Kidney capillary endothelial cell (primary cell): ENCODE measurements around the gene PLCB1.
"Not testable (repeated sequence)": the region's sequence is repeated elsewhere in the genome, so short reads cannot be mapped to it uniquely, and the experiment has no call there.

Experiments used
- DNase-seq: peaks from one replicate; pipeline ENCODE4 v3.0.0-alpha.2; 2018; ENCODE audit warnings: low spot score

Gene PLCB1

DNA sequence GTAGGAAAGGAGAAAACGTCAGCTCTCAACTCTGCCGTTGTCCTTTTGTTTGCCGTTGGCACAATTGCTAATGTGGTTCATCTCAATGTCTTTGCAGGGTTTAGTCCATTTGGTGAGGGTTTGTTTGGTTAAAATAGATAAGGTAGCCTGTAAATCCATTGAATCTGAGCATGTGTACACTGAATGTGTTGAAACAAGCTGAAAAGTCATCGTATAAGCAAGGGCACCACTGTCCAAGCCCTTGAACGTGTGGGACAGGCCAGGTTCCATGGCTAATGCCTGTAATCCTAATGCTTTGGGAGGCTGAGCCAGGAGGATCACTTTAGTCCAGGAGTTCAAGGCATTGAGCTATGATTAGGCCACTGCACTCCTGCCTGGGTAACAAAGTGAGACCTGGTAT is 712.1 kb downstream of the PLCB1 start:
- no peak for DNase-seq

DNA sequence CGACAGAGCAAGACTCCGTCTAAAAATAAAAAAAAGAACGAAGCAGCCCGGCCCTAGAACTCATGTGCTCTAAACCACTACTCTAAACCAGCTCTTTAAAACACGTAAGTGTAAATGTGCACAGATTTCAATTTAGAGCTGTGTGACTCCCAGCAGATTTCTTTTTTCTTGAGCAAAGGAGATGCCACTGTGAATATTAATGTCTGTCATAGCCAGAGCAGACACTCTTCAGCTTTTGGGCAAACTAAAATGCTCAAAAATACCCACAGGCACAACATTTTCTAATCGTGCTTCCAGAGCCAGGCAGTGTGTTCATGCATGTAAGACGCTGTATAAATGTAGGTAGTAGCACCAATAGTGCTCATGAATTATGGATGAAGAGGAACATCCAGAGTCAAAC is 717.9 kb downstream of the PLCB1 start:
- DNase-seq, result no peak

DNA sequence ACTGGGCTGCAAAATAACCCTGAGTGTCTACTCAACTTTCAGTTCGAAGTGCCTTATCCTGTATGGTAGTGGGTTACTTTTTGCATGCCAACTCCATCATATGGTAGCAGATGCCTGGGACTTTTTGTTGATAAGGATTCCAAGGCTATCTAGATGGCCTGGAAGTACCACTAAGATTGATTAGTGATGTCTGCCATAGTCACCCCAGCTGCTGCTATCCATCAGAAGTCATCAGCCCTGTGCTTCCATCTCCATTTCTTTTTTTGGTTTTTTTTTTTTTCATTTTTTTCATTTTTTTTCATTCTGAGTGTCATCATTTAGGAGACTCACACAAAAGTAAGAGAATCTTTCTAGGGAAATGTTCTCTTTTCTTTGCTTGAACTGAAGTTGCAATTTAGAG is 719.4 kb downstream of the PLCB1 start:
- no peak for DNase-seq

DNA sequence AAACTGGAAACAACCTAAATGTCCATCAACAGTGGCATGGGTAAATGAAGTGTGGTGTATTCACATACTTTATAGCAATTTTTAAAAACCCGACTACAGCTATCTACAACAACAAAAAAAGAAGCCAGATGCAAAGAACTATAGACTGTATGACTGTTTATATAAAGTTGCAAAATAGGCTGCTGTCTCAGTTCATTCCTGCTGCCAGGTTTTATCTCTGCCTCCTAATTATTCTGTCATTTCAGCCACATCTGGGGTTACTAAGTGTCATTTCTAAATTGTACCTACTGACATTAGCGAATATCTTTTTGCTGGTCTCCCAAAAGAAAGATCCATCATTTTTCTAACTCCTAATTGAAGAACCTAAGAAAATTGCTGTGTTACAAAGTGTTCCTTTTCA is 719.9 kb downstream of the PLCB1 start:
- DNase-seq, result not testable (repeated sequence)

DNA sequence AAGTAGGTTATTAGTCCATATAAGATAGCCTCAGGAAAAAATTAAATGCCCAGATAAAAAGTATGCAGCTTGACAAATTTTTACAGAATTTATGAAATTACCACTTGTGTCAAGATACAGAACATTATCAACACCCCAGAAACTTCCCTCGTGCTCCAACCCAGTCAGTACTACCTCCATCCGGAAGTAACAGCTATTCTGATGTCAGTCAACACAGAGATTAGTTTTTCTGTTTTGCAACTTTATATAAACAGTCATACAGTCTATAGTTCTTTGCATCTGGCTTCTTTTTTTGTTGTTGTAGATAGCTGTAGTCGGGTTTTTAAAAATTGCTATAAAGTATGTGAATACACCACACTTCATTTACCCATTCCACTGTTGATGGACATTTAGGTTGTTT is 721.1 kb downstream of the PLCB1 start:
- DNase-seq, result not testable (repeated sequence)

DNA sequence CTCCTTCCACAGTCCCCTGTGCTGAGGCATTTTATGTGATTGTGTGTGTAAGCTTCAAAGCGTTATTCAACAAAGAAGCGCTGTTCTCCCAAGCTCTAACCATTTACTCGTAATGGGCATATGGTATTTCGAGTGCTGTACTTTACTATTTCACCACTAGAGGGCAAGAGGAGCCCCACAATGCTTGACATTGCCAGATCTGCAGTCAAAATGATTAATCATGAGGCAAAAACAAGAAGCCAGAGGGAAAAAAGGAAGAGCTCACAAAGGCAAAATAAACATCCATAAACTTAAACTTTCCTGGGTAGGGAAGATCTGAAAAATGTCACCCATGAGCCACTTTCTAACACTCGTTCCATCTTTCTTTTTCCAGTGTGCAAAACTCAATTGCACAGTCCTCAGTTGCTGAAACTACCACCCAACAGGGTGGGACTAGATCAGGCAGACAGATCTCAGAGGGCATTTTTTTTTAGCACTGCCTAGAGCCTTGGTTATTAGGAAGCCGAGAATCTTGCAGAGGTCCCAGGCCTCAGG is 721.8 kb downstream of the PLCB1 start:
- peak; percentile 78 for DNase-seq

DNA sequence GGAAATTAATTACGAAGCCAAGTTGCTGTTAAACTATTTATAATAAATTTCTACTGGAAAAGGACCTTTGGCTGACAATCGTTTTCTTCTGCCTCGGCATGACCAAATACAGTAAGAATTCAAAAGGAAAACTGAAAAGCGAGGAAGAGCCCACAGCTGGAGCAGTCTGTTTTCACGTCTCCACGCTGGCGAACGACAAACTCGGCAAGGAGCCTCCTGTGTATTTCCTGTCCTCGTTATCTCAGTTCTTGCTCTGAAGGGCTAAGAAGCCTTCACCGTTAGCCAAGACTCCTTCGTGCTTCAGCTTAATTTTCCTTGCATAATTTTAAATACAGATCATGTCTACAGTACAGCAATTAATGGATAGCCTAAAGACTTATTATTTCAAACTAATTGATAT is 722.5 kb downstream of the PLCB1 start:
- DNase-seq, result no peak

DNA sequence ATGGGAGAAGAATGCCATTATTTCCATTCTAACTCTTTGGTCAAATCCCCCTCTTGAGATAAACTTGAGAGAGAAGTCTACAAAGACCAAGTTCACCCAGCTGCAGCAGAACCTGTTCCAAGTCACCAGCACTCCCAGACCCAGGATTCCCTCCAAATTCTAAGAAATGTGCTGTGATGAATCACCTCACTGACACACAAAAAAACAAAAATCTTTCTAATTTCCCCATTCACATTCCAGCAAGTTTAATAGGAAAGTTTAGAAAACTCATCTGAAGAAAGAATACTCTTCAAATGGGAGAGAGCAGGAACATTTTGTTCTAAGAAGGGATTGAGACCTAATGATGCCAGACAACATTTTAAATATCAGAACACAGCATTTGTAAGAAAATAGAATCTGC is 723.2 kb downstream of the PLCB1 start:
- DNase-seq, result no peak

DNA sequence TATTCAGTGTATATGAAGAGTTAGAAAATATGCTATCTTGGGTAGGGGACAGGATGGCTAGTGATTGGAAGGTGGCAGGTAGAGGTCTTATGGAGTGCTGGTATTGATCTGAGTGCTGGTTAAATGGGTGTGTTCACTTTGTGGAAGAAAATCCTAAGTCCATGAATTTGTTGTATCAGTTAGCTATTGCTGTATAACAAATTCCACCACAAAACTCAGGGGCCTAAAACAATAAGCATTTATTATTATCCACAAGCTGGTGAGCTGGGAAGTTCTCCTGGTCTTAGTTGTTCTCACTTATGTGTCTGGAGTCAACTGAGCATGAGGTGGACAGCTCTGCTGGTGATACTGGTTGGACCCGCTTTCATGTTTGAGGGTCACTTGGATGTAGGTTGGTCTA is 724.6 kb downstream of the PLCB1 start:
- DNase-seq, result no peak

DNA sequence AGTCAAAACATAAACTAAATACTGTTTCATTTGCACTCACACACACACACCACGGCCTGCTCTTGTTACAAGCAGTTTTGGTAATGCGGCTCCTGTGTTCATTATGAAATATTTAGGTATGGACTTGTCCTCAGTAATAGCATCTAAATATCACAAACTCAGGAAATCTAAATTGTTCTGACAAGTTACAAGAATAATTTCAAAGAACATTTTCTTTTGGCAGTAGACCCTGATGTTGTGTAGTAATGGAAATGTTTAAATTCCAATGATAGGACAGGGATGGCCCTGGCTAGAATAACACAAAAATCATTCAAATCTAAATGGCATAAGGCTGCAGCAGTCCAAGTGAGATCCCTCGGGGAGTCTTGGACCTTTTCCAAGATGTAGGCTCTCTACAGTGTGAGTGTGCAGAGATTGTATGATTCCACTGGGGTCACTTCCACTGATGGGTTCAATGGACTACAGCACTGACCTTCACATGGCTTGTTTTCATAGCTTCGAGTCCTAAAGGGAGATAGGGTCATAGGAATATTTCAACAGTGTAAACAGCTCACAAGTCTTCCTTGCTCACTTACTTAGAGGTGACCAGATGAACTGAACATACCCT is 726.2 kb downstream of the PLCB1 start:
- DNase-seq, result no peak

DNA sequence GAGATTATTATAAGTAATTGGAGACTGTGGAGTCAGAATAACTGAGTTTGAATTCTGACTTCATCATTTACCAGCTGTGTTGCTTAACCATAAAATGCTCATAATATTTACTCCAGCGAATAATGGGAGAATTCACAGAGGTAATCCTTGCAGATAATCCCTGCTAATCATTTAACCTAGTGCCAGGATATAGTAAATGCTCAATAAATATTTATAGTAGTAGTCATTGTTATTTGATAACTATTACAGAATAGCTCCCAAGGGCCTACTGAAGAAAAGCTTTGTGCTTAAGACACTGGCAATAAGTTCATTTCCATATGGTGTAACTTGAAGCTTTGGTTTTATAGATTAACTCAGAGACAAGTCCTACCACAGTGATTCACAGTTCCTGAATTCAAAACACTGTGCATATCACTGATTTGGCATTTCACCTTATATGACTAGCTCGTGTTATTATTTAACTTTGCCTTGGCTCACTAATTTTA is 728.0 kb downstream of the PLCB1 start:
- no peak for DNase-seq

DNA sequence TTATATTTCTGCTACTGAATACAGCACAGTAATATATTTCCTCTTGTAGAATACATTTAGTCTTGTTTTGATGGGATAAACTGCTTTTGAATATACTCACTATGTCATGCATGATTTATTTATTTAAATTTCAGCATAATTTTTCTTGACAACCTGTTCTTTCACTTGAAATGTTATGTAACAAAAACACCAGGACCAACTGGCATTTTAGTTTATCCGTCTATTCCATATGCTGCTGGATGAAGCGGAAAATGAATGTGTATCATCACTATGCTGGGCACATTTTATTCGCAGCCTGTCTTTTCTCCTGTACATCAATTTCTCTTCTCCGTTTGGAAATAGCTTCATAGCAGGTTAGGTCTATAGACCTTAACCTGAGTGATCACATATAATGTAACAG is 730.0 kb downstream of the PLCB1 start:
- DNase-seq, result no peak

DNA sequence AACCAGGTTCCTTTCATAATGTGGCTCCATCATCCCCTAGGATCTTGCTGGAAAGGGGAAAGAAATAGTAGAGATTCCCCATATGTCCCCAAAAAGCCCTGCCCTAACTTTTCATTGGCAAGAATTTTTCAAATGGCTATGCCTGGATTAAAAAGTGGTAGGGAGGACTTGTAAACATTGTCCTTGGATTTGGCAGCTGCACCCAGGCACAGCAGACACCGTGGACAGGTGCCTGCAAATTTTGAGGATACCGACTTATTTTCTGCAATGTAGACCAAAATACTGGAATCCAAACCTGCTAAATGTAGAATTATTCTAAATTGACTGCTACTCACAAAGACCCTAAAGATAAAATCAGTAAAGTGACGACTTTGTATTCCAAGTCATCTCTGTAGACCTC is 733.6 kb downstream of the PLCB1 start:
- DNase-seq, result no peak

DNA sequence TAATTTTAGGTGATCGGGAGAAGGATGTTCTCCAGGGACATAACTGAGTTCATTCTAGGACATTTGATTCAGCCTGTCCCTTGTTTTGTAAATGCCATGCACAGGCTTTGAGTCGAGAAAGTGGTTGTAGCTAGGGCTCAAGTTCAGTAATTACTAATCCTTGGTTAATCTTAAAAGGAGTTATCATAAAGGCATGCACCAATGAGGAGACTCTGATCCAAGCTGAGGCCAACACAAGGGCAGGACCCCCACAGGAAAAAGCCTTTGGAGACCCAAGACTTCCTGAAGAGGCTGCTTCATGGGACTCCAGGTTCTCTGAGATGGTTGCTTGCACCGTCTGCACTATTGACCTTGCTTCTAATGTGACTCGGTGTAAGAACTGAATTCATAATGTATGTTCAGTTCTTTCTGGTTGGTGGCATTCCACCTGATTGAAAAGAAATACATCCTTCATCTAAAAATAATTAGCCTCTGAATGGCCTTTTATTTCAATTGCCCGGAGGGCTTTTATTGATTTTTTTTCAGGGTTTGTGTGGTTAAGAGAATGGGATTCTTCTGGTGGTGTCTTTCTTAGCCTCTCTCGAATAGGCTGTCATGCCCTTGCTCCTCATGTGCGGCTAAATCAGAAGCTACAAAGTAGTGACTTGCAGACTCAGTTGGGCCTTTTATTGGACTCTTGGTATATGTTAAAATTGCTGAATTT is 735.1 kb downstream of the PLCB1 start:
- no peak for DNase-seq

DNA sequence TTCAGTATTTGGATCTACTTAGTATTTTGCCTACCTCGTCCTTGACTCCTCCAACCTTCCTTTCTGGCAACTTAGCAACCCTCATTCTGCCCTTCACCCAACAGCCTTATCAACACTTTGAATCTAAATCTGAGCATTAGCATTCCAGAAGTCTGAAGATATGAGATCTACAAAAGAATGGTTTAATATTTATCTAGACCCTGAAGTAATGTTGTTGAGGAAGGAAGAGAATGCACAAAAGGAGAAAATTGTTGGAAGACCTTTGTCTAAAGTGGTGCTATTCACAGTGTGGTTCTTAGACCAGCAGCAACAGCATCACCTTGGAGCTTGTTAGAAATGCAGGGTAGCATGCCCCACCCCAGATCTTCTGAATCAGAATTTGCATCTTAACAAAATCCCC is 738.6 kb downstream of the PLCB1 start:
- DNase-seq, result no peak

DNA sequence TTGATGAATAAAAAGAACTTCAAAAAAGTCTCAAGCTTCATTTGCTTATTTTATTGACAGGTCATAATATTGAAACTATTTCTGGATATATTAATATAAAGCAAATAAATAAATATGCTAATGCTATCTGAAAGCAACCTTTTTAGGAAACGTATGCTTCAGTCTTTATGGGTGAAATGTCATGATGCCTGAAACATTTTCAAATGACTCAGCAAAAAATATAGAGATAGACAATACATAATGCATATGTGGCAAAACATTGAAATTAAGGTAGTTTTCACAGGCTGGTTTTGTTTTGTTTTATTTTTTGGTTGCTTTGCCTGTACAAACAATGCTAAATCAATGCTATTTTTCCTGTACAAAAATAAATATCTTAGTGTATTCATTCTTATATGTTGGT is 742.4 kb downstream of the PLCB1 start:
- no peak for DNase-seq

DNA sequence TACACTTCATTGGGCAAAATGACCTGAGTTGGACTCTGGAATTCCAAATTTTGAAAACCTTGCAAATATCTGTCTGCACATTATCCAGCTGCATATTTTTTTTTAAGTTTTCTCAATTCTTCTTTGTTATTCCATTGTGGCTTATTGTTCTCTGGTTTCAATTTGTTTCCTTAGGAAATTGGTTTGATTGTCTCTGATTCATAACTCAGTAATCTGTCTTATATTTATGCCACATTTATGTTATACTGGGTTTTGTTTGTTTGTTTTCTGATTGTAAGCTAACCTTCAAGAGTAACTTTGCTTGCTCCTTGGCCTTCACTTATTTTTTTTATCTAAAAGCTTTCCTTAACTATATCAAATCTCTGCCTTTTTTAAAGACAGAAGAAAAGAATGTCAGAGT is 743.5 kb downstream of the PLCB1 start:
- DNase-seq, result peak; percentile 20

DNA sequence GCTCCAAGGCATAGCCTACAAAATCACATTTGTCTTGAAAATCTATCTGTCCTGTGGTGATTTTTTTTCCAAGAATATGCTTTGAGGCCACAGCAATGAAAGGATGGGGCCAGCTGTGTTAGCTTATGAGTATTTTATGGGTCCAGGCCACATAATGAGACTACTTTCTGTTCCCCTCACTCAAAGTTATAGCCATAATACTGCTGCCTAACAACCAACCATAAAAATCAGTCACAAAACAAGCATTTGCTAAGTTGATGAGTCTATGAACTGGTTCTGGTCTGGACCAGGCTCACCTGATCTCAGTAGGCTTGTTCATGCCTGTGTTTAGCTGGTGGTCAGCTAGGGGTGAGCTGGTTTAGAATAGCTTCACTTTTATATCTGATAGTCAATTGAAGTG is 744.3 kb downstream of the PLCB1 start:
- no peak for DNase-seq

DNA sequence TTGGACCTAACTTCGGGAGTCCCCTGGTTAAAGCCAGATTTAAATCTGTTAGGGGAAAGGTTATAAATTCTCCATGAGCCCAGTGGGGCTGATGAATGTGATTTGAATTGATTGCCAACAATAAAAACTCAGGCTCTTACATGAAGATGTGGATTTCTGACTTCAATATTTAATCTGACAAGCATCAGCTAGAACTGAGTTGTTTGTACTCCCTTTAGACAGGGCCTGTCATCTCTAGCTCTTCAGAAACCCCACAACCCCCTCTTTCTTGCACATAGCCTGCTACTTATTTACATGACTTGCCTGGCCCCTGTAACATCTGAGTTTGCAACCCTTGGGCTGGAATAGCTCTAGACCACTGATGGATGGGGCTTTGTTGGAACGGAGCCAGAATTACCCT is 745.2 kb downstream of the PLCB1 start:
- no peak for DNase-seq

DNA sequence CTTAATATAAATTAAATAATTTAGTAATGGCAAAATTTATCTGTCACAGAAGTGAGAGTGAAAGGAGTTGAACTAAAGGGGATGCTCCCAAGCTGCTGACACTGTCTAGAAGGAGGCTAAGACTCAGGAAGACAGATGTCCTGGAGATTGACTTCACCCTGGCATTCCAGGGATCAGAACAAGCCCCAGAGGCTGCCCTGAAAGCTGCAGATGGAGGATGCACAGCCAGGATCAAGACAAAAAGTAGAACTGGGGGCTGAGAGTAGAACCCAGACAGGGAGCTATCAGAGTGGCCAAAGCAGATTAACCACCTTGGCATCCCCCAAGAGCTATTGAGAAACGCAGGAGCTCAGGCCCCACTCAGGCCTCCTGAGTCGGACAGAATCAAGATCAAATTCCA is 747.6 kb downstream of the PLCB1 start:
- DNase-seq, result no peak

DNA sequence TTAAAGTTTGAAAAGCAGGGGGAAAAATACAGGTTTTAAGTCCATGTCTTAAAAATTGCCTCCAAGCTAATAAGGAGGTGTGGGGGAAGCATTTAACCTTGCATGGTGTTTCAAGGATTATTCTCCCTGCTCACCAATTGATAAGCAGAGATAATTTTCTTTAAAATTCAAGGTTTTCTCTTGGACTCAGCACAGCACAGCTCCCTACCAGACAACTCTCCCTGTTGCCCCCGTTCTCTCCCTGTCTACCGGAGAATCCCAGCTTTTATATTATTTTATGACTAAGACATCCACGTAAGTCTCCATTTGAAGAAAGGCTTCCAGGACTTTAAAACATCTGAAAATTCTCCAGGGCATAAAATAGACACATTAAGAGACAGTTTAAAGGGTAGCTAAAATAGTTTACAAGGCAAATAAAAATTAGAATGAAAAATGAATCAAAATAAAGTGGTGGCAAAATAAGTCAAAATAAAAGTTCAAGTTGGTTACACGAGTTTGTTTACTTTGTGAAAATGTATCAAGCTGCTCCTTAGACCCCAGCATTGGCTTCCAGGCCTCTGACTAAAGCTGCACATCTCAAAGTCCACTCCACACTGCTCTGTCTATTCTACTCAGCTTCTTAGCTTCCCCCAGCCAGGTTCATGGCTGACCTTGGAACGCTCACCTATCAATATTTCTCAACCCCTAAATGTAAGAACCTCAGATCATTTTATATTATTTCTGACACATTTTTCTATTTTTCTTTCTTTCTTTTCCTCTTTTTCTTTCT is 748.2 kb downstream of the PLCB1 start:
- DNase-seq, result no peak

DNA sequence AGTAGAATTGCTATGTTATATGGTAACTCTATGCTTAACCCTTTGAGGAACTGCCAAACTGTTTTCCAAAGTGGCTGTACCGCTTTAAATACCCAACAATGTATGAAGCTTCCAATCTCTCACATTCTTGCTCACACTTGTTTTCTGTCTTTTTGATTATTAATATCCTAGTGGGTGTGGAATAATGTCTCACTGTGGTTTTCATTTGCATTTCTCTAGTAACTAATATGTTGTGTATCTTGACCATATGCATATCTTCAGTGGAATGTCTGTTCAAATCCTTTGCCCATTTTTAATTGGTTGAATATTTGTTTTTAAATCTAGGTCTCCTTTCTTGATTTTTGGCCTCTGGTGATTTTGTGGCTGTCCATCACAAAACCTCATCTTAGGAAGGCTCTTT is 759.0 kb downstream of the PLCB1 start:
- DNase-seq, result no peak

DNA sequence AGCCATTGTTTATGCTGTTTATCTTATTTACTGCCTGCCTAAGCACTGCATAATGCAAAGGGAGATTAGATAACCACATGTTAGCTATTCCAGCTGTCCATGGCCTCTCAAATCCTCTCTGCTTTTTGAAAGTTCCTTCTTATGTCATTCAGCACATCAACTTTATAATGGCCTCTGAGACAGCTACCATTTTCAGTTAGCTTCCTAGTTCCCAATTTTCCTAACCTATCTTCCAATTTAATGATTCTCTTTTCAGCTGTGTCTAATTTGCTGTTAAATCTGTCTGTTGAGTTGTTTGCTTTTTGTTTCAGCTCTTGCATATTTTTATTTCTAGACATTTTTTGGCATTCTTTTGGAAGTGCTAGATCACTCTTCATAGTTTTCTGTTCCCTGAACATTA is 763.4 kb downstream of the PLCB1 start:
- DNase-seq, result no peak
